HL-60 (cell line): ENCODE results near the gene FILIP1L.

ENCODE experiments used
- DNase-seq, 2 experiments: peaks; one replicate each; pipeline ENCODE4 v3.0.0-alpha.2; 2010 to 2020; ENCODE audit warnings: low read depth in 1 of 2, low spot score in 1 of 2
- H3K27ac ChIP-seq: fragments of 250-450 bp; sonication (Bioruptor Pico); replicated peaks from 2 replicates; pipeline ENCODE4 v1.5.1; 2020; ENCODE audit warnings: mild to moderate bottlenecking, moderate library complexity
- H3K27me3 ChIP-seq: fragments of 250-450 bp; sonication (Bioruptor Pico); 2 replicates; pipeline ENCODE4 v1.5.1; 2021; ENCODE audit warnings: mild to moderate bottlenecking, moderate library complexity; ENCODE audit not compliant: insufficient read depth, poor library complexity, severe bottlenecking
- H3K4me3 ChIP-seq: replicated peaks from 2 replicates; pipeline ENCODE4 v1.5.1; 2011; ENCODE audit warnings: mild to moderate bottlenecking, control low read depth, low read length; ENCODE audit not compliant: insufficient read depth
- GABPA ChIP-seq: IDR thresholded peaks from 2 replicates; pipeline ENCODE4 v1.6.1; 2012; ENCODE audit warnings: low read depth
- POLR2AphosphoS5 ChIP-seq: IDR thresholded peaks from 2 replicates; pipeline ENCODE4 v1.6.1; 2012; ENCODE audit warnings: low read depth
- REST ChIP-seq: IDR thresholded peaks from 2 replicates; pipeline ENCODE4 v1.6.1; 2012; ENCODE audit warnings: low read depth; ENCODE audit not compliant: insufficient replicate concordance
- SPI1 ChIP-seq: IDR thresholded peaks from 2 replicates; pipeline ENCODE4 v1.6.1; 2012; ENCODE audit warnings: low read depth, mild to moderate bottlenecking, borderline replicate concordance
- TF ChIP-seq, protein P1 (sequence below): IDR thresholded peaks from one replicate; pipeline ENCODE4 v1.5.1; 2011; ENCODE audit warnings: low read length, control low read depth, inconsistent platforms; ENCODE audit not compliant: insufficient read depth

FILIP1L gene

DNA sequence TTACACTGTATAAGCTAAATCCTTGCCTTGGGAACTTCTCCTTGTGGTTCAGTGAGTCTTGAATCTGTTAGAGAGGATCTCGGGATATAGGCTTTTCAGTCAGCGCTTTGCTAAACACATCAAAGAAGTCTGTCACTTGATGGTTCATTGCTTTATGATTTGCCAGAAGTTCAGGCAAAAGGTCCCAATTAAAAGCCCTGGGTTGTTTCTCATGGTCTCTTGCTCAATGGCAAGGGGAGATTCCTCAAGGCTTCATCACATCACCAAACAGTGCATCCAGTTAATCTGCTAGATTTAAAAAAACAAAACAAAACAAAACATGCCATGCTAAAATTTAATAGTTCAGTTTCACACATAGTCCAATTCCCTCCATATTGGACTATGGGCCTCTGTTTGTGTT lies 114.8 kb downstream of the FILIP1L start:
- H3K4me3 ChIP-seq, result no peak overlapping the region
- no peak for DNase-seq
- H3K27me3 ChIP-seq, result no peaks in the 10 kb centered on the region
- H3K27ac ChIP-seq, result no peak overlapping the region
- TF ChIP-seq, protein P1, sequence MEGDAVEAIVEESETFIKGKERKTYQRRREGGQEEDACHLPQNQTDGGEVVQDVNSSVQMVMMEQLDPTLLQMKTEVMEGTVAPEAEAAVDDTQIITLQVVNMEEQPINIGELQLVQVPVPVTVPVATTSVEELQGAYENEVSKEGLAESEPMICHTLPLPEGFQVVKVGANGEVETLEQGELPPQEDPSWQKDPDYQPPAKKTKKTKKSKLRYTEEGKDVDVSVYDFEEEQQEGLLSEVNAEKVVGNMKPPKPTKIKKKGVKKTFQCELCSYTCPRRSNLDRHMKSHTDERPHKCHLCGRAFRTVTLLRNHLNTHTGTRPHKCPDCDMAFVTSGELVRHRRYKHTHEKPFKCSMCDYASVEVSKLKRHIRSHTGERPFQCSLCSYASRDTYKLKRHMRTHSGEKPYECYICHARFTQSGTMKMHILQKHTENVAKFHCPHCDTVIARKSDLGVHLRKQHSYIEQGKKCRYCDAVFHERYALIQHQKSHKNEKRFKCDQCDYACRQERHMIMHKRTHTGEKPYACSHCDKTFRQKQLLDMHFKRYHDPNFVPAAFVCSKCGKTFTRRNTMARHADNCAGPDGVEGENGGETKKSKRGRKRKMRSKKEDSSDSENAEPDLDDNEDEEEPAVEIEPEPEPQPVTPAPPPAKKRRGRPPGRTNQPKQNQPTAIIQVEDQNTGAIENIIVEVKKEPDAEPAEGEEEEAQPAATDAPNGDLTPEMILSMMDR, result no peak
- TF ChIP-seq SPI1 (no peak), REST (no peak), POLR2AphosphoS5 (no peak), GABPA (no peak)

GRCh38 chr3:99997293-99997692 lies 117.0 kb downstream of the FILIP1L start:
- Histone ChIP-seq H3K27ac (no peak overlapping the region), H3K27me3 (no peaks in the 10 kb centered on the region), H3K4me3 (no peak overlapping the region)
- TF ChIP-seq GABPA (no peak), REST (no peak)
- TF ChIP-seq, protein P1, result no peak
- no peak for DNase-seq

GRCh38 chr3:99990179-99990578 lies 124.1 kb downstream of the FILIP1L start:
- DNase-seq, result no peak
- Histone ChIP-seq H3K27ac (no peak overlapping the region), H3K27me3 (no peaks in the 10 kb centered on the region), H3K4me3 (no peak overlapping the region)
- TF ChIP-seq GABPA (no peak), SPI1 (no peak), REST (no peak)
- TF ChIP-seq, protein P1, result no peak
